Parathyroid adenoma (tissue), 2 donors: ENCODE data around the gene IRF3.

Experiments used
- H2AFZ ChIP-seq: fragments of 300-600 bp; sonication (generic); one replicate; pipeline ENCODE4 v1.7.0; 2017; ENCODE audit warnings: antibody characterized with exemption, mild to moderate bottlenecking
- H3K27ac ChIP-seq: fragments of 300-600 bp; sonication (generic); one replicate; pipeline ENCODE4 v1.7.0; 2017
- H3K27me3 ChIP-seq: fragments of 300-600 bp; sonication (generic); one replicate; pipeline ENCODE4 v1.7.0; 2017; ENCODE audit warnings: low read length; ENCODE audit not compliant: control insufficient read depth, insufficient read depth
- H3K36me3 ChIP-seq: fragments of 300-600 bp; sonication (generic); one replicate; pipeline ENCODE4 v1.7.0; 2017; ENCODE audit warnings: low read length; ENCODE audit not compliant: control insufficient read depth, insufficient read depth
- H3K4me1 ChIP-seq: fragments of 300-600 bp; sonication (generic); one replicate; pipeline ENCODE4 v1.7.0; 2017; ENCODE audit warnings: control low read depth
- H3K4me2 ChIP-seq: fragments of 300-600 bp; sonication (generic); one replicate; pipeline ENCODE4 v1.7.0; 2017; ENCODE audit warnings: low read length
- H3K4me3 ChIP-seq: fragments of 300-600 bp; sonication (generic); one replicate; pipeline ENCODE4 v1.7.0; 2017; ENCODE audit warnings: low read depth, low read length
- H3K79me2 ChIP-seq: fragments of 300-600 bp; sonication (generic); one replicate; pipeline ENCODE4 v1.7.0; 2017; ENCODE audit warnings: control low read depth
- H3K9ac ChIP-seq: fragments of 300-600 bp; sonication (generic); one replicate; pipeline ENCODE4 v1.7.0; 2017; ENCODE audit warnings: mild to moderate bottlenecking
- H3K9me3 ChIP-seq: fragments of 300-600 bp; sonication (generic); one replicate; pipeline ENCODE4 v1.7.0; 2017; ENCODE audit warnings: low read length; ENCODE audit not compliant: control insufficient read depth
- TF ChIP-seq, protein P1 (sequence below): fragments of 300-600 bp; sonication (generic); IDR thresholded peaks from one replicate; pipeline ENCODE4 v1.7.0; 2017; ENCODE audit warnings: antibody characterized with exemption, mild to moderate bottlenecking
- donor health status: primary hyperparathyroidism.

The IRF3 gene

DNA sequence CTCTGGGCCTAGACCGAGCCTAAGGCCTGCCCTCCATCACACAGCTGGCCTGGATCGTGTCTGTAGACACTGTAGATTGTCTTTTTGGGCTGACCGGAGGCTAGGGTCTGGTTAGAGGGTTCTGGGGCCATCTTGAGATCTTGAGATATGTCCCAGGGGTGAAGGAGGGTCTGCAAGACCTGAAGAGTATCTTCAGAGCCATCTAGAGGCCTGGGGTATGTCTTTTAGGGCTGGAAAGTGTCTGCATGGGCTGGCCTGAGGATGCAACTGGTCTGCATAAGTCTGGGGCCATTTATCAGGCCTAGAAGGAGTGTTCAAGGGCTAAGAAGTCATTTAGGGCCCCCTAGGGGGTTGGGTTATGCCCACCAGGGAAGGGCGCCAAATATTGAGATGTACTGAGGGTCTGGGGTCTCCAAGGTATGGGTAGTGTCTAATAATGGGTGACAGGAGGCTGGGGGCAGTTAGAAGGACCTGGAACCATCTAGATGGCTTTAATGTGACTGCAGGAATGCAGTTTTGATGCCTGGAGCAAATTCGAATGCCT lies 23.1 kb downstream of the IRF3 start:
- Histone ChIP-seq H3K79me2 (peaks cover 48% of the 10 kb centered on the region), H3K4me1 (peaks cover 28% of the 10 kb centered on the region), H3K4me3 (peak overlapping the region; percentile 97), H3K9me3 (no peaks in the 10 kb centered on the region), H3K36me3 (no peaks in the 10 kb centered on the region), H2AFZ (peak overlapping the region; percentile 86), H3K27ac (peak overlapping the region; percentile 82), H3K4me2 (peak overlapping the region; percentile 85), H3K9ac (peak overlapping the region; percentile 85), H3K27me3 (no peaks in the 10 kb centered on the region)
- TF ChIP-seq, protein P1, sequence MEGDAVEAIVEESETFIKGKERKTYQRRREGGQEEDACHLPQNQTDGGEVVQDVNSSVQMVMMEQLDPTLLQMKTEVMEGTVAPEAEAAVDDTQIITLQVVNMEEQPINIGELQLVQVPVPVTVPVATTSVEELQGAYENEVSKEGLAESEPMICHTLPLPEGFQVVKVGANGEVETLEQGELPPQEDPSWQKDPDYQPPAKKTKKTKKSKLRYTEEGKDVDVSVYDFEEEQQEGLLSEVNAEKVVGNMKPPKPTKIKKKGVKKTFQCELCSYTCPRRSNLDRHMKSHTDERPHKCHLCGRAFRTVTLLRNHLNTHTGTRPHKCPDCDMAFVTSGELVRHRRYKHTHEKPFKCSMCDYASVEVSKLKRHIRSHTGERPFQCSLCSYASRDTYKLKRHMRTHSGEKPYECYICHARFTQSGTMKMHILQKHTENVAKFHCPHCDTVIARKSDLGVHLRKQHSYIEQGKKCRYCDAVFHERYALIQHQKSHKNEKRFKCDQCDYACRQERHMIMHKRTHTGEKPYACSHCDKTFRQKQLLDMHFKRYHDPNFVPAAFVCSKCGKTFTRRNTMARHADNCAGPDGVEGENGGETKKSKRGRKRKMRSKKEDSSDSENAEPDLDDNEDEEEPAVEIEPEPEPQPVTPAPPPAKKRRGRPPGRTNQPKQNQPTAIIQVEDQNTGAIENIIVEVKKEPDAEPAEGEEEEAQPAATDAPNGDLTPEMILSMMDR = no peak

DNA sequence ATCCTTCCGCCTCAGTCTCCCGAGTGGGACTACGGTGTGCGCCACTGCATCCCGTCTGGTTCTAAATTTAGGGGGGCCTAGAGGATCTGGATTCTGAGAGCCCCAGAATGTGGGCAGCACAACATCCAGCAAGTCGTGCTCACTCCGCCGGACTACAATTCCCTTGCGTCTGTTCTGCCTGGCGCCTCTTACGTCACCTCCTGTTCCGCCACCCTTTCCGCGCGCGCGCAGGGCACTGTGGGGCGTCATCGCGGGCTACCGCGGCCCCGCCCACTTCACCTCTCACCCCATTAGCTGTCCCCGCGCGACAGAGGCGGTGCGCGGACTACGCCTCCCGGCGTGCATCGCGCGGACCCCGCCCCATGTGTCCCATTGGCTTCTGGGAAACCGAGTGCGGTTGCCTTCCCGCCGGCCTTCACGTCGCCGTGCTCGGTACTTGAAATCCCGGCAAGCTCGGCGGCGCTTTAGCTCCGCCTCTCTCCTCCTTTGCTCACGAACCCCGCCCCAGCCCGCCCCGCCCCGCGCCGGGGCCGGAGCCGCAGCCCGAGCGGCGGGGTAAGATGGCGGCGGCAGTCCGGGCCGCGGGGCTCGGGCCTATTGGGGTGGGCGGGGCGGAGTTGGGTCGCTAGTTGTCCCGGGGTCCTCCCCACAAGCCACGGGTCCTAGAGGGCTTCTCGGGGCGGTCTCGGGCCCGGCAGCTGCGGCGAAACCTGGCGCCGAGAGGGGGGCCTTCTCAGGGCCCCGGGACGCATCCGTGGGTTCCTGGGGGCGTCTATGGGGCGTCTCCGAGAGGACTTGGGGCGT lies 23.8 kb downstream of the IRF3 start, which contains the start of gene SCAF1:
TSS of gene SCAF1 (plus strand) at position 522 of the 804 bp plus-strand sequence. CDS start 2,818 bp downstream, outside the sequence.
- peak within 1 kb of the TSS; percentile 98 for H3K27ac ChIP-seq

DNA sequence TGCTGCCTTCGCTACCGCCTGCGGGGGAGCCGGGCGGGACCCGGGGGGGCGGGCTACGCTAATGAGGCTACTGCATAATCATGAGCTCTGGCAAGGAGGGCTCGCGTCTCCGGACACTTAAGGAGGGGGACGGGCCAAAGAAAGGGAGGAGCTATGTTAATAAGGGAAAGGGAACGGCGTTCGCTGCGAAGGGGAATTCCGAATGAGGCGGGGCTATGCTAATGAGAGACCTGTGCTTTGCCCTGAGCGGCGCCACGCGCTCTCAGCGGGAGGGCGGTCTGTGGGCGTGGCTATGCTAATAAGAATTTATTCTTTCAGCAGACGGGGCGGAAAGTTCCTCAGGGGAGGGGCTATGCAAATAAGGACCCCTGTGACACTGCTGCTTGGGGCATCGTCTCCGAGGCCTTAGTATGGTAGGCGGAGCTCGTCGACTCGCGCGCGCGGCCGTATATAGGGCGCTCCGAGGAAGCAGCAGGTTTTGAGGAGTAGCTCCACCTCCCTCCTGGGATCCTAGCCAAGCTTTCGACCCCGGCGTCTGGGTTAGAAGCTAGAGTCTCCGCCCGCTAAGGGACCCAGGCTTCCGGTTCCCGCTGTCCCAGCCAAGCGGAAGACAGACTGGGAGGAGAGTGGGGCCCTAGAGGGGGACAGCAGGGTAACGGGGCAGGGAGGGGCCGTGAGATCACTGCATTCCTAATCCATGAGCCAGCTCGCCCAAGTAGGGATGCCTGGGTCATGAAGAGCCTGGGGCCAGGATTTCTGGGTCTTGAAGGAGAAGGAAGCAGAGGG lies 25.4 kb downstream of the IRF3 start, which contains the start of gene RRAS:
TSS of gene RRAS (minus strand) at position 31 of the 786 bp plus-strand sequence. CDS start 45 bp downstream, outside the sequence.
- Histone ChIP-seq H3K4me1 (peaks cover 28% of the 10 kb centered on the region), H3K27me3 (no peaks in the 10 kb centered on the region), H3K36me3 (no peaks in the 10 kb centered on the region), H3K9me3 (no peaks in the 10 kb centered on the region), H3K4me2 (peak within 1 kb of the TSS; percentile 94), H3K79me2 (peaks cover 29% of the 10 kb centered on the region), H3K4me3 (peak within 1 kb of the TSS; percentile 97), H3K27ac (peak within 1 kb of the TSS; percentile 98), H3K9ac (peak within 1 kb of the TSS; percentile 48), H2AFZ (peak within 1 kb of the TSS; percentile 57)
- TF ChIP-seq, protein P1 = no peak

More for the DNA sequence above, 23.8 kb downstream of the IRF3 start, which contains the start of gene SCAF1:
- Histone ChIP-seq H3K27me3 (no peaks in the 10 kb centered on the region), H3K36me3 (no peaks in the 10 kb centered on the region), H3K79me2 (peaks cover 45% of the 10 kb centered on the region), H3K4me2 (peak within 1 kb of the TSS; percentile 94), H2AFZ (peak within 1 kb of the TSS; percentile 86), H3K9me3 (no peaks in the 10 kb centered on the region), H3K4me1 (peaks cover 28% of the 10 kb centered on the region), H3K9ac (peak within 1 kb of the TSS; percentile 85), H3K4me3 (peak within 1 kb of the TSS; percentile 97)
- TF ChIP-seq, protein P1 = no peak

DNA sequence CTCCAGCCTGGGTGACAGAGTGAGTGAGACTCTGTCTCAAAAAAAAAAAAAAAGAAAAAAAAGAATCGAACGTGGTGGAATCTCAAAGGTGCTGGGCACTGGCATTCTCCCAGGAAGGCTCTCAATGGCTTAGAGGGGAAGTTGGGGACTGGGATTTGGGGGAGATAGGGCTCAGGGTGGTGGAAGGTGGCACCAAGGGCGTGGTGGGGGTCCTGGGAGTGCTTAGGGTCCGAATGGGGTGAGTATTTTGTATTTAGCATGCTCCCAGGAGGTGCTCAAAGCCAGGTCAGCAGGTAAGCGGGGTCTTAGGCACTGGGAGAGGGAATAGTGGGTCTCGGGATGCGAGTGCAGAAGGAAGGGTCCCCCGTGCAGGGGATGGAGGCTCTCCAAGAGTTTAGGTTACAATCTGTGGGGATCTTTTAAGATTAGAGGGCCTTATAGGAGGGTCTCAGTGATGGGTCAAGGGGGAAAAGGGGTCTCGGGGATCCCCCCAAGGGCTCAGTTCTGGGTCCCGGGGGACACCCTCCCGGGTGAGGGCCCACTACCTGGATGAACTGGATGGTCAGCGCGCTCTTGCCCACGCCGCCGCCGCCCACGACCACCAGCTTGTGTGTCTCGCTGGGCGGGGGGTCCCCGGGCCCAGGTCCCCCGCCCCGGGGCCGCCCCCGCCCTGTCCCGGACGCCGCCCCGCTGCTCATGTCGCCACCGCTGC lies 26.1 kb downstream of the IRF3 start:
- peak overlapping the region; percentile 57 for H2AFZ ChIP-seq
- no peaks in the 10 kb centered on the region for H3K9me3 ChIP-seq
- H3K4me1 ChIP-seq = peaks cover 28% of the 10 kb centered on the region
- no peak overlapping the region for H3K9ac ChIP-seq
- H3K27ac ChIP-seq = peak overlapping the region; percentile 98
- H3K79me2 ChIP-seq = peaks cover 22% of the 10 kb centered on the region
- H3K36me3 ChIP-seq = no peaks in the 10 kb centered on the region
- TF ChIP-seq, protein P1 = no peak
- peak overlapping the region; percentile 97 for H3K4me3 ChIP-seq
- H3K27me3 ChIP-seq = no peaks in the 10 kb centered on the region
- H3K4me2 ChIP-seq = peak overlapping the region; percentile 94
